GM23338 (cell line): ENCODE results near the gene TBCD. TPM values are rescaled to one million over a fixed set of nuclear protein-coding genes. Genes with fewer than 3 reads are reported as not detected.

Experiments
- ATAC-seq: fragments of 200-7000 bp; cut with Tn5 transposase; 3 replicates; pipeline ENCODE4 v1.9.1; 2020
- DNase-seq: peaks from one replicate; pipeline ENCODE4 v3.0.0-alpha.2; 2015; ENCODE audit warnings: low spot score
- H2AFZ ChIP-seq: fragments of 200-600 bp; sonication (generic); 2 replicates; pipeline ENCODE4 v1.8.0; 2016; ENCODE audit warnings: antibody characterized with exemption, mild to moderate bottlenecking, moderate library complexity
- H3F3A ChIP-seq: fragments of 200-600 bp; sonication (generic); replicated peaks from 2 replicates; pipeline ENCODE4 v1.8.0; 2017; ENCODE audit warnings: antibody characterized with exemption, mixed run types, low read depth
- H3K27ac ChIP-seq: fragments of 200-600 bp; sonication (generic); 2 replicates; pipeline ENCODE4 v1.6.1; 2016; ENCODE audit warnings: low read depth
- H3K27me3 ChIP-seq: fragments of 200-600 bp; sonication (generic); 2 replicates; pipeline ENCODE4 v1.8.0; 2016; ENCODE audit warnings: mild to moderate bottlenecking, mixed run types, moderate library complexity; ENCODE audit not compliant: insufficient read depth
- H3K36me3 ChIP-seq: fragments of 200-600 bp; sonication (generic); 2 replicates; pipeline ENCODE4 v1.8.0; 2016; ENCODE audit warnings: mild to moderate bottlenecking; ENCODE audit not compliant: insufficient read depth
- H3K4me1 ChIP-seq: fragments of 200-600 bp; sonication (generic); 2 replicates; pipeline ENCODE4 v1.8.0; 2016; ENCODE audit warnings: mild to moderate bottlenecking, moderate library complexity; ENCODE audit not compliant: insufficient read depth
- H3K4me2 ChIP-seq: fragments of 200-600 bp; sonication (generic); 2 replicates; pipeline ENCODE4 v1.7.1; 2017; ENCODE audit warnings: mixed run types
- H3K4me3 ChIP-seq: fragments of 200-600 bp; sonication (generic); 2 replicates; pipeline ENCODE4 v1.6.1; 2016; ENCODE audit warnings: mixed run types
- H3K79me2 ChIP-seq: fragments of 200-600 bp; sonication (generic); replicated peaks from 2 replicates; pipeline ENCODE4 v1.8.0; 2017; ENCODE audit warnings: mild to moderate bottlenecking; ENCODE audit not compliant: insufficient read depth
- H3K9me2 ChIP-seq: fragments of 200-600 bp; sonication (generic); 2 replicates; pipeline ENCODE4 v1.8.0; 2017; ENCODE audit not compliant: insufficient read depth
- H4K20me1 ChIP-seq: fragments of 200-600 bp; sonication (generic); replicated peaks from 2 replicates; pipeline ENCODE4 v1.8.0; 2017; ENCODE audit warnings: mild to moderate bottlenecking; ENCODE audit not compliant: insufficient read depth
- H3K27ac Mint-ChIP-seq: 2 replicates; pipeline ENCODE4 v1.8.0; 2020; ENCODE audit warnings: inconsistent platforms, mild to moderate bottlenecking, moderate library complexity, mixed read lengths
- H3K27me3 Mint-ChIP-seq: 3 replicates; pipeline ENCODE4 v1.8.0; 2022; ENCODE audit warnings: low read depth, mild to moderate bottlenecking, moderate library complexity, mixed read lengths, inconsistent platforms; ENCODE audit not compliant: insufficient read depth, poor library complexity
- H3K36me3 Mint-ChIP-seq: 3 replicates; pipeline ENCODE4 v1.8.0; 2021; ENCODE audit warnings: low read depth, mild to moderate bottlenecking, inconsistent platforms, moderate library complexity, mixed read lengths
- H3K4me1 Mint-ChIP-seq: 3 replicates; pipeline ENCODE4 v1.8.0; 2020; ENCODE audit warnings: mild to moderate bottlenecking, inconsistent platforms, mixed read lengths
- H3K4me3 Mint-ChIP-seq: 3 replicates; pipeline ENCODE4 v1.8.0; 2021; ENCODE audit warnings: moderate library complexity, mild to moderate bottlenecking, inconsistent platforms, mixed read lengths
- H3K9me3 Mint-ChIP-seq: 3 replicates; pipeline ENCODE4 v1.8.0; 2020; ENCODE audit warnings: moderate library complexity, mild to moderate bottlenecking, inconsistent platforms, mixed read lengths
- CREB1 ChIP-seq: fragments of 250-450 bp; sonication (Bioruptor Pico); IDR thresholded peaks from 2 replicates; pipeline ENCODE4 v1.5.0; 2020; ENCODE audit warnings: low read depth, mild to moderate bottlenecking, moderate library complexity
- EZH2 ChIP-seq: fragments of 200-600 bp; sonication (generic); IDR thresholded peaks from one replicate; pipeline ENCODE4 v1.8.0; 2017; ENCODE audit warnings: antibody characterized with exemption, mild to moderate bottlenecking, low read depth; ENCODE audit not compliant: unreplicated experiment
- EZH2phosphoT487 ChIP-seq: fragments of 200-600 bp; sonication (generic); IDR thresholded peaks from one replicate; pipeline ENCODE4 v1.8.1; 2018; ENCODE audit warnings: antibody characterized with exemption; ENCODE audit not compliant: unreplicated experiment
- JUNB ChIP-seq: IDR thresholded peaks from one replicate; pipeline ENCODE4 v1.6.1; 2016; ENCODE audit warnings: antibody characterized with exemption; ENCODE audit not compliant: unreplicated experiment
- NANOG ChIP-seq: IDR thresholded peaks from 2 replicates; pipeline ENCODE4 v1.6.1; 2016; ENCODE audit warnings: antibody characterized with exemption, borderline replicate concordance
- POLR2AphosphoS5 ChIP-seq: IDR thresholded peaks from 2 replicates; pipeline ENCODE4 v1.6.1; 2016; ENCODE audit warnings: antibody characterized with exemption, low read depth
- STAT1 ChIP-seq: IDR thresholded peaks from one replicate; pipeline ENCODE4 v1.6.1; 2016; ENCODE audit warnings: antibody characterized with exemption; ENCODE audit not compliant: unreplicated experiment
- ZNF114 ChIP-seq: fragments of 250-450 bp; sonication (Bioruptor Pico); IDR thresholded peaks from 2 replicates; pipeline ENCODE4 v1.5.0; 2020; ENCODE audit warnings: mild to moderate bottlenecking, moderate library complexity
- ZNF331 ChIP-seq: fragments of 250-450 bp; sonication (Bioruptor Pico); IDR thresholded peaks from 2 replicates; pipeline ENCODE4 v1.5.0; 2020; ENCODE audit warnings: low read depth, mild to moderate bottlenecking, moderate library complexity
- polyA plus RNA-seq: library from polyadenylated mRNA; unstranded; fragments of >200 nt; fragmentation: Nextera tagmentation; extraction: Ambion mirVana; gene quantifications from 2 replicates; pipeline ENCODE4 v1.2.1, GENCODE V29; 2016
- total RNA-seq: library from RNA; depleted of rRNA; stranded (reverse); fragments of >200 nt; shearing (Covaris generic); gene quantifications from 2 replicates; pipeline ENCODE4 v1.2.3, GENCODE V29; 2014
- TF ChIP-seq, protein P1 (sequence below): IDR thresholded peaks from 2 replicates; pipeline ENCODE4 v1.6.1; 2016; ENCODE audit warnings: antibody characterized with exemption
- TF ChIP-seq, protein P2 (sequence below): IDR thresholded peaks from one replicate; pipeline ENCODE4 v1.6.1; 2018; ENCODE audit warnings: antibody characterized with exemption; ENCODE audit not compliant: unreplicated experiment
- TF ChIP-seq, protein P3 (sequence below): fragments of 250-450 bp; sonication (Bioruptor Pico); IDR thresholded peaks from 2 replicates; pipeline ENCODE4 v1.5.0; 2020; ENCODE audit warnings: mild to moderate bottlenecking, moderate library complexity
- TF ChIP-seq, protein P4 (sequence below), 2 experiments: fragments of 200-600 bp in 1 of 2; sonication (generic) in 1 of 2; conservative IDR thresholded peaks; 2 replicates each; pipeline versions ENCODE4 v1.5.1 to v1.6.1; 2016 to 2017; ENCODE audit warnings: antibody characterized with exemption in 2 of 2, low read depth in 2 of 2, mild to moderate bottlenecking in 2 of 2, moderate library complexity in 1 of 2

Gene TBCD
- total and polyA plus RNA-seq, 2 experiments from 2014 or later: 75.0 to 116 TPM

DNA sequence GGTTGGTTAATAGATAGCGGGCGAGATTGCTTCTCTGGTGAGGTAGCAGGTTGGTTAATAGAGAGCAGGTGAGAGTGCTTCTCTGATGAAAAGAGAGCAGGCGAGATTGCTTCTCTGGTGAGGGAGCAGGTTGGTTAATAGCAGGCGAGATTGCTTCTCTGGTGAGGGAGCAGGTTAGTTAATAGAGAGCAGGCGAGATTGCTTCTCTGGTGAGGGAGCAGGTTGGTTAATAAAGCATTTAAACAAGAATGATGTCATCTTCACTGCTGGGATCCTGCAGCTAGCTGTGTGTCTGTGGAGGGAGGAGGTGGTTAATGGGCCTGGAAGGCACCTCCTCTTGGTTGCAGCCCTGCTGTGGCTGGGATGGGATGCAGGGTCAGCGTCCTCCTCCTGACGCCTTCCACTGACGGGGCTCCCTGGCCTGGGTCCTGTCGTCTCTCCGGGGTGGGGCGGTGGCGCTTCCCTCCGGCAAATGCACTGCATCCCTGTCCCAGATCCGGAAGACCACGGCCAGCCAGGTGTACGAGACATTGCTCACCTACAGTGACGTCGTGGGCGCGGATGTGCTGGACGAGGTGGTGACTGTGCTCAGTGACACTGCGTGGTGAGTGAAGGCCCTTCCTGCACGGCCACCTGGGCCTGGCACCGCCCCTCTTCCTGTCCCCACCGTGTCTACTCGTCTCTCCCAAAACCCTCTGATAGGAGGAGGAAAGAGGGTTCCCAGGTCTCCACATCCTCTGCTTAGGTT, 187.2 kb downstream of the TBCD start:
- Histone ChIP-seq H3K9me2 (no peaks in the 10 kb centered on the region), H3K27ac (no peak overlapping the region), H3K36me3 (peaks cover 17% of the 10 kb centered on the region), H3F3A (no peaks in the 10 kb centered on the region), H3K79me2 (no peaks in the 10 kb centered on the region; the same call in 1 of the 2 replicates), H3K4me2 (no peak overlapping the region), H3K27me3 (no peaks in the 10 kb centered on the region), H2AFZ (no peak overlapping the region), H4K20me1 (no peaks in the 10 kb centered on the region), H3K4me1 (no peaks in the 10 kb centered on the region), H3K4me3 (no peak overlapping the region)
- Mint-ChIP-seq H3K9me3 (peaks cover 21% of the 10 kb centered on the region), H3K27ac (no peak overlapping the region), H3K27me3 (peaks cover 21% of the 10 kb centered on the region), H3K36me3 (peaks cover 75% of the 10 kb centered on the region), H3K4me3 (no peak overlapping the region), H3K4me1 (no peaks in the 10 kb centered on the region; the same call in 1 of the 3 replicates)
- ATAC-seq (no peak), DNase-seq (no peak)
- TF ChIP-seq CREB1 (CRISPR knock-in tag): no peak
- no peak for TF ChIP-seq ZNF331
- TF ChIP-seq, protein P1, sequence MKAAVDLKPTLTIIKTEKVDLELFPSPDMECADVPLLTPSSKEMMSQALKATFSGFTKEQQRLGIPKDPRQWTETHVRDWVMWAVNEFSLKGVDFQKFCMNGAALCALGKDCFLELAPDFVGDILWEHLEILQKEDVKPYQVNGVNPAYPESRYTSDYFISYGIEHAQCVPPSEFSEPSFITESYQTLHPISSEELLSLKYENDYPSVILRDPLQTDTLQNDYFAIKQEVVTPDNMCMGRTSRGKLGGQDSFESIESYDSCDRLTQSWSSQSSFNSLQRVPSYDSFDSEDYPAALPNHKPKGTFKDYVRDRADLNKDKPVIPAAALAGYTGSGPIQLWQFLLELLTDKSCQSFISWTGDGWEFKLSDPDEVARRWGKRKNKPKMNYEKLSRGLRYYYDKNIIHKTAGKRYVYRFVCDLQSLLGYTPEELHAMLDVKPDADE: no peak
- no peak for TF ChIP-seq STAT1
- TF ChIP-seq, protein P2, sequence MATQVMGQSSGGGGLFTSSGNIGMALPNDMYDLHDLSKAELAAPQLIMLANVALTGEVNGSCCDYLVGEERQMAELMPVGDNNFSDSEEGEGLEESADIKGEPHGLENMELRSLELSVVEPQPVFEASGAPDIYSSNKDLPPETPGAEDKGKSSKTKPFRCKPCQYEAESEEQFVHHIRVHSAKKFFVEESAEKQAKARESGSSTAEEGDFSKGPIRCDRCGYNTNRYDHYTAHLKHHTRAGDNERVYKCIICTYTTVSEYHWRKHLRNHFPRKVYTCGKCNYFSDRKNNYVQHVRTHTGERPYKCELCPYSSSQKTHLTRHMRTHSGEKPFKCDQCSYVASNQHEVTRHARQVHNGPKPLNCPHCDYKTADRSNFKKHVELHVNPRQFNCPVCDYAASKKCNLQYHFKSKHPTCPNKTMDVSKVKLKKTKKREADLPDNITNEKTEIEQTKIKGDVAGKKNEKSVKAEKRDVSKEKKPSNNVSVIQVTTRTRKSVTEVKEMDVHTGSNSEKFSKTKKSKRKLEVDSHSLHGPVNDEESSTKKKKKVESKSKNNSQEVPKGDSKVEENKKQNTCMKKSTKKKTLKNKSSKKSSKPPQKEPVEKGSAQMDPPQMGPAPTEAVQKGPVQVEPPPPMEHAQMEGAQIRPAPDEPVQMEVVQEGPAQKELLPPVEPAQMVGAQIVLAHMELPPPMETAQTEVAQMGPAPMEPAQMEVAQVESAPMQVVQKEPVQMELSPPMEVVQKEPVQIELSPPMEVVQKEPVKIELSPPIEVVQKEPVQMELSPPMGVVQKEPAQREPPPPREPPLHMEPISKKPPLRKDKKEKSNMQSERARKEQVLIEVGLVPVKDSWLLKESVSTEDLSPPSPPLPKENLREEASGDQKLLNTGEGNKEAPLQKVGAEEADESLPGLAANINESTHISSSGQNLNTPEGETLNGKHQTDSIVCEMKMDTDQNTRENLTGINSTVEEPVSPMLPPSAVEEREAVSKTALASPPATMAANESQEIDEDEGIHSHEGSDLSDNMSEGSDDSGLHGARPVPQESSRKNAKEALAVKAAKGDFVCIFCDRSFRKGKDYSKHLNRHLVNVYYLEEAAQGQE: no peak
- TF ChIP-seq, protein P3, sequence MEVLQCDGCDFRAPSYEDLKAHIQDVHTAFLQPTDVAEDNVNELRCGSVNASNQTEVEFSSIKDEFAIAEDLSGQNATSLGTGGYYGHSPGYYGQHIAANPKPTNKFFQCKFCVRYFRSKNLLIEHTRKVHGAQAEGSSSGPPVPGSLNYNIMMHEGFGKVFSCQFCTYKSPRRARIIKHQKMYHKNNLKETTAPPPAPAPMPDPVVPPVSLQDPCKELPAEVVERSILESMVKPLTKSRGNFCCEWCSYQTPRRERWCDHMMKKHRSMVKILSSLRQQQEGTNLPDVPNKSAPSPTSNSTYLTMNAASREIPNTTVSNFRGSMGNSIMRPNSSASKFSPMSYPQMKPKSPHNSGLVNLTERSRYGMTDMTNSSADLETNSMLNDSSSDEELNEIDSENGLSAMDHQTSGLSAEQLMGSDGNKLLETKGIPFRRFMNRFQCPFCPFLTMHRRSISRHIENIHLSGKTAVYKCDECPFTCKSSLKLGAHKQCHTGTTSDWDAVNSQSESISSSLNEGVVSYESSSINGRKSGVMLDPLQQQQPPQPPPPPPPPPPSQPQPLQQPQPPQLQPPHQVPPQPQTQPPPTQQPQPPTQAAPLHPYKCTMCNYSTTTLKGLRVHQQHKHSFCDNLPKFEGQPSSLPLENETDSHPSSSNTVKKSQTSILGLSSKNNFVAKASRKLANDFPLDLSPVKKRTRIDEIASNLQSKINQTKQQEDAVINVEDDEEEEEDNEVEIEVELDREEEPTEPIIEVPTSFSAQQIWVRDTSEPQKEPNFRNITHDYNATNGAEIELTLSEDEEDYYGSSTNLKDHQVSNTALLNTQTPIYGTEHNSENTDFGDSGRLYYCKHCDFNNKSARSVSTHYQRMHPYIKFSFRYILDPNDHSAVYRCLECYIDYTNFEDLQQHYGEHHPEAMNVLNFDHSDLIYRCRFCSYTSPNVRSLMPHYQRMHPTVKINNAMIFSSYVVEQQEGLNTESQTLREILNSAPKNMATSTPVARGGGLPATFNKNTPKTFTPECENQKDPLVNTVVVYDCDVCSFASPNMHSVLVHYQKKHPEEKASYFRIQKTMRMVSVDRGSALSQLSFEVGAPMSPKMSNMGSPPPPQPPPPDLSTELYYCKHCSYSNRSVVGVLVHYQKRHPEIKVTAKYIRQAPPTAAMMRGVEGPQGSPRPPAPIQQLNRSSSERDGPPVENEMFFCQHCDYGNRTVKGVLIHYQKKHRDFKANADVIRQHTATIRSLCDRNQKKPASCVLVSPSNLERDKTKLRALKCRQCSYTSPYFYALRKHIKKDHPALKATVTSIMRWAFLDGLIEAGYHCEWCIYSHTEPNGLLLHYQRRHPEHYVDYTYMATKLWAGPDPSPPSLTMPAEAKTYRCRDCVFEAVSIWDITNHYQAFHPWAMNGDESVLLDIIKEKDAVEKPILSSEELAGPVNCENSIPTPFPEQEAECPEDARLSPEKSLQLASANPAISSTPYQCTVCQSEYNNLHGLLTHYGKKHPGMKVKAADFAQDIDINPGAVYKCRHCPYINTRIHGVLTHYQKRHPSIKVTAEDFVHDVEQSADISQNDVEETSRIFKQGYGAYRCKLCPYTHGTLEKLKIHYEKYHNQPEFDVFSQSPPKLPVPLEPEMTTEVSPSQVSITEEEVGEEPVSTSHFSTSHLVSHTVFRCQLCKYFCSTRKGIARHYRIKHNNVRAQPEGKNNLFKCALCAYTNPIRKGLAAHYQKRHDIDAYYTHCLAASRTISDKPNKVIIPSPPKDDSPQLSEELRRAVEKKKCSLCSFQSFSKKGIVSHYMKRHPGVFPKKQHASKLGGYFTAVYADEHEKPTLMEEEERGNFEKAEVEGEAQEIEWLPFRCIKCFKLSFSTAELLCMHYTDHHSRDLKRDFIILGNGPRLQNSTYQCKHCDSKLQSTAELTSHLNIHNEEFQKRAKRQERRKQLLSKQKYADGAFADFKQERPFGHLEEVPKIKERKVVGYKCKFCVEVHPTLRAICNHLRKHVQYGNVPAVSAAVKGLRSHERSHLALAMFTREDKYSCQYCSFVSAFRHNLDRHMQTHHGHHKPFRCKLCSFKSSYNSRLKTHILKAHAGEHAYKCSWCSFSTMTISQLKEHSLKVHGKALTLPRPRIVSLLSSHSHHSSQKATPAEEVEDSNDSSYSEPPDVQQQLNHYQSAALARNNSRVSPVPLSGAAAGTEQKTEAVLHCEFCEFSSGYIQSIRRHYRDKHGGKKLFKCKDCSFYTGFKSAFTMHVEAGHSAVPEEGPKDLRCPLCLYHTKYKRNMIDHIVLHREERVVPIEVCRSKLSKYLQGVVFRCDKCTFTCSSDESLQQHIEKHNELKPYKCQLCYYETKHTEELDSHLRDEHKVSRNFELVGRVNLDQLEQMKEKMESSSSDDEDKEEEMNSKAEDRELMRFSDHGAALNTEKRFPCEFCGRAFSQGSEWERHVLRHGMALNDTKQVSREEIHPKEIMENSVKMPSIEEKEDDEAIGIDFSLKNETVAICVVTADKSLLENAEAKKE (CRISPR knock-in tag): no peak
- no peak for TF ChIP-seq NANOG
- TF ChIP-seq JUNB: no peak
- TF ChIP-seq, protein P4, sequence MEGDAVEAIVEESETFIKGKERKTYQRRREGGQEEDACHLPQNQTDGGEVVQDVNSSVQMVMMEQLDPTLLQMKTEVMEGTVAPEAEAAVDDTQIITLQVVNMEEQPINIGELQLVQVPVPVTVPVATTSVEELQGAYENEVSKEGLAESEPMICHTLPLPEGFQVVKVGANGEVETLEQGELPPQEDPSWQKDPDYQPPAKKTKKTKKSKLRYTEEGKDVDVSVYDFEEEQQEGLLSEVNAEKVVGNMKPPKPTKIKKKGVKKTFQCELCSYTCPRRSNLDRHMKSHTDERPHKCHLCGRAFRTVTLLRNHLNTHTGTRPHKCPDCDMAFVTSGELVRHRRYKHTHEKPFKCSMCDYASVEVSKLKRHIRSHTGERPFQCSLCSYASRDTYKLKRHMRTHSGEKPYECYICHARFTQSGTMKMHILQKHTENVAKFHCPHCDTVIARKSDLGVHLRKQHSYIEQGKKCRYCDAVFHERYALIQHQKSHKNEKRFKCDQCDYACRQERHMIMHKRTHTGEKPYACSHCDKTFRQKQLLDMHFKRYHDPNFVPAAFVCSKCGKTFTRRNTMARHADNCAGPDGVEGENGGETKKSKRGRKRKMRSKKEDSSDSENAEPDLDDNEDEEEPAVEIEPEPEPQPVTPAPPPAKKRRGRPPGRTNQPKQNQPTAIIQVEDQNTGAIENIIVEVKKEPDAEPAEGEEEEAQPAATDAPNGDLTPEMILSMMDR (conservative IDR thresholded peaks at IDR 0.05; ENCODE audit: low read depth in 2 of 2): no peak
- TF ChIP-seq POLR2AphosphoS5: no peak
- TF ChIP-seq EZH2phosphoT487: no peak
- TF ChIP-seq EZH2: no peak
- TF ChIP-seq ZNF114 (CRISPR knock-in tag): no peak
